Measurements from ENCODE around the gene PPP1R14B.
A peak's percentile ranks its signal among the peaks of the same experiment; 100 is the strongest.

PPP1R14B gene

DNA sequence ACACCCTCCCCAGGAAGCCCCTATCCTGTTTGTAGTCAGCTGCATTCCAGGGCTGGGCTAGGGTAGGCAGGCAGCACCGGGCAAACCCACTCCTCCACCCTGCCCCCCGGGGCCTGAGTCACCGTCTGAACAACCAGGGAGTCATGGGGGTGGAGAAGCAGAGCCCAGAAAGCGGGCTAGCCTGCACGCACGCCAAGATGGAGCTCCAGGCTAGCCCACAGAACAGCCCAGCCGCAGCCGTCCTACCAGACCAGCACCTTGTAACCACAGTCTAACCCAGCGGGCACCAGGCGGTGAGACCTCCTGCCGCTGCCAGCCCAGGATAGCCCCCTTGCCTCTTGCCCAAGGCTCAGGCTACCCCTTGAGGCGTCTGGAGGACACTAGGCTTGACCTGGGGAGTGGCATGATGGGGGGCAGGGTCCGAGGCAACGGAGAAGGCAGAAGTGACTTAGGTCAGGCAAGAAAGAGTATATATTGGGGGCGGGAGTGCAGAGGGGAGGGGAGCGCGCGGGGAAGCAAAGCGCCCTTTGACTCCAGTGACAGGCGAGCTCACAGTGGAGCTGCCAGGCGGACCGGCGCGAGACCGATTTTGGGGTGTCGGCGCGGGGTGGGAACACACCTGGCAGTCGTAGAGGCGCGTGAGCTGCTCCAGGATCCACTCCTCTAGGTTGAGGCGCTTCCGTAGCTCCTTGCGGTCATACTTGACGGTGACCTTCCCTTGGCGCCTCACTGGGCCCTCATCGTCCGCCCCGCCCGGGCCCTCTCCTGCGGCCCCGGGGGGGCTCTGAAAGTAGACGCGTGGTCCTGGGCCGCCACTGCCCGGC, 734 bp downstream of the PPP1R14B start:
- peak; percentile 60 for DNase-seq (ENCODE audit: extremely low read depth, insufficient read length)
- no peaks in the 10 kb centered on the region for H3K27me3 ChIP-seq (replicated peaks; ENCODE audit: control insufficient read depth, insufficient read depth, low read length)
- H3K4me3 ChIP-seq (replicated peaks; ENCODE audit: low read depth, low read length): peak overlapping the region; percentile 93
- no peak for TF ChIP-seq CTCF (IDR thresholded peaks at IDR 0.05; ENCODE audit: insufficient read depth, low read length, poor library complexity, severe bottlenecking)
- peaks cover 13% of the 10 kb centered on the region for H3K36me3 ChIP-seq (ENCODE audit: control insufficient read depth, insufficient read depth, low read length)

DNA sequence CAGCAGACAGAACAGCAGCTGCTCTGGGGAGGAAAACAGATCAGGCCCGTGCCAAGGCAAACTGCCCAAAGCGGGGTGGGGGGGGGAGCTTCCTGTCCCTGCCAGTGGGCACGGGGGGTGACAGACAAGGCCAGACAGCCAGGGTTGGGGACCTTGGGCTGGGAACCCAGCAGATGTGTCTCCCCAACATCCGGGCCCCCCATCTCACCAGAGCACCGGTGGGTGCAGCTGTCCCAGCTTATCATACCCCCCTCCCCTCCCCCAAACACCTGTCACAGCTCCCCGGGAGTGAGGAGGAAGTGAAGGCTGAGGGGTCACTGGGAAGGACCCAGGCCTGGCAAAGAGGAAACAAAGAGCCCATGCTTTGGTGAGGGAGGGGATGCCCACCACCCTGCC, 1.3 kb downstream of the PPP1R14B start:
- TF ChIP-seq CTCF (IDR thresholded peaks at IDR 0.05; ENCODE audit: insufficient read depth, low read length, poor library complexity, severe bottlenecking): no peak
- H3K27me3 ChIP-seq (replicated peaks; ENCODE audit: control insufficient read depth, insufficient read depth, low read length): no peaks in the 10 kb centered on the region
- no peak for DNase-seq (ENCODE audit: extremely low read depth, insufficient read length)

GRCh38 chr11:64244966-64245365, 1.8 kb downstream of the PPP1R14B start:
- no peak for DNase-seq (ENCODE audit: extremely low read depth, insufficient read length)
- H3K27me3 ChIP-seq (replicated peaks; ENCODE audit: control insufficient read depth, insufficient read depth, low read length): no peaks in the 10 kb centered on the region
- H3K36me3 ChIP-seq (ENCODE audit: control insufficient read depth, insufficient read depth, low read length): peaks cover 13% of the 10 kb centered on the region
- H3K4me3 ChIP-seq (replicated peaks; ENCODE audit: low read depth, low read length): peak overlapping the region; percentile 93
- no peak for TF ChIP-seq CTCF (IDR thresholded peaks at IDR 0.05; ENCODE audit: insufficient read depth, low read length, poor library complexity, severe bottlenecking)

More for the DNA sequence above, 1.3 kb downstream of the PPP1R14B start:
- Histone ChIP-seq H3K36me3 (ENCODE audit: control insufficient read depth, insufficient read depth, low read length) (peaks cover 13% of the 10 kb centered on the region), H3K4me3 (replicated peaks; ENCODE audit: low read depth, low read length) (peak overlapping the region; percentile 93)

DNA sequence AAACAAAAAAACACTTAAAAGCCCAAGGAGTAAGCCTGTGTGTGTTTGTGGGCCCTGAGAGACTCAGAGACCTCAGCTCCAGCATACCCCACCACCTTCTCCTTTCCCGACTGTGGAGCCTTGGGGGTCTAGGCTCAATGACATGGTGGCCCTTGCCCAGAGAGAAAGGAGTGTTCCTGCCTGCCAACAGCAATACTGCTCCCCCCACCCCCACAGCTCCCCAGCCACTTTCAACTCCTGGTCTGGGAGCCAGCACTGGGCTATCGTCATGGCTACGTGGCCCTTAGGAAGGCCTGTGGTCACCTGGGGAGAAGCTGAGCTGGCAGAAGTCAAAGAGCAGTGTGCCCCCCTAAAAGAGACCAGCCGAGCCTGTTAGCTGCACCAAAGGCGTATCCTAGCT, 2.6 kb downstream of the PPP1R14B start:
- no peak overlapping the region for H3K4me3 ChIP-seq (replicated peaks; ENCODE audit: low read depth, low read length)
- DNase-seq (ENCODE audit: extremely low read depth, insufficient read length): no peak
- H3K27me3 ChIP-seq (replicated peaks; ENCODE audit: control insufficient read depth, insufficient read depth, low read length): no peaks in the 10 kb centered on the region
- H3K36me3 ChIP-seq (ENCODE audit: control insufficient read depth, insufficient read depth, low read length): peaks cover 13% of the 10 kb centered on the region
- no peak for TF ChIP-seq CTCF (IDR thresholded peaks at IDR 0.05; ENCODE audit: insufficient read depth, low read length, poor library complexity, severe bottlenecking)

DNA sequence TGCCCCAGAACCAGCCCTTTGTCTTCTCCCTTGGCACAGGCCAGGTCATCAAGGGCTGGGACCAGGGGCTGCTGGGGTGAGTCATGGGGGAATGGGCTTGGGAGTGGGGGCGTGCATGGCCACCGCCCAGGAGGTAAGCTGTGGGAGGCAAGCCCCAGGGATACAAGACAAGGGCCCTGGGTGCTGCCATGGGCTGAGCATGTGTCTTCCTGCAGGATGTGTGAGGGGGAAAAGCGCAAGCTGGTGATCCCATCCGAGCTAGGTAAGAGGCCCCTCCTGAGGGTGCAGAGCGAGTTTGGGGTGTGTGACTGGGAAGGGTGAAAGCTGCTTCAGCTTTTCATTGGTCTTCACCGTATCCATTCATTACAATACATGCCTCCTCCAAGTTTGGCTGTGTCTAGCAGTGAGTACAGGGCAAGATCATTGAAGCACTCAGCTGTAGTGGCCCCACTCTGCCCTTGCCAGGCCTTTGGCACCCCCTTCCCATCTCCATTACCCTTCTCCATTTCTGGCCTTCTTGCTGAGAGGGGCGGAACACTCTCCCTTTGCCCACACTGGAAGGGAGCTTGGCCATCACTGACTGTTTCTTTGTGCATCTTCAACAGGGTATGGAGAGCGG, 3.4 kb downstream of the PPP1R14B start:
- Histone ChIP-seq H3K27me3 (replicated peaks; ENCODE audit: control insufficient read depth, insufficient read depth, low read length) (no peaks in the 10 kb centered on the region), H3K36me3 (ENCODE audit: control insufficient read depth, insufficient read depth, low read length) (peaks cover 14% of the 10 kb centered on the region), H3K4me3 (replicated peaks; ENCODE audit: low read depth, low read length) (no peak overlapping the region)
- no peak for DNase-seq (ENCODE audit: extremely low read depth, insufficient read length)
- TF ChIP-seq CTCF (IDR thresholded peaks at IDR 0.05; ENCODE audit: insufficient read depth, low read length, poor library complexity, severe bottlenecking): no peak
